Activated CD8-positive, alpha-beta memory T cell treated with anti-CD3 and anti-CD28 coated beads for 36 hours (primary cell): ENCODE data around the gene WDPCP. TPM values are rescaled to one million over a fixed set of nuclear protein-coding genes. Genes with fewer than 3 reads are reported as not detected.
"Not testable (repeated sequence)": the region's sequence is repeated elsewhere in the genome, so short reads cannot be mapped to it uniquely, and the experiment has no call there.

Experiments
- CTCF ChIA-PET: fragments of 350-600 bp; sonication (Branson Sonifier 250); formaldehyde crosslinking; loops from one replicate; lab custom pipeline; 2021; ENCODE audit warnings: antibody characterized with exemption; lab: Charles Lee
- POLR2A ChIA-PET: fragments of 350-600 bp; sonication (Branson Sonifier 250); formaldehyde crosslinking; loops from one replicate; lab custom pipeline; 2021; ENCODE audit warnings: antibody characterized with exemption; lab: Charles Lee
- total RNA-seq, 2 experiments: library from RNA; stranded (reverse); gene quantifications; one replicate each; pipeline ENCODE4 v1.2.3, GENCODE V29; 2021

The WDPCP gene
- total RNA-seq, 2 experiments from 2014 or later: 5.5 to 7.8 TPM

- ChIA-PET POLR2A (no interaction called here), CTCF (no interaction called here)
Observed at GRCh38 chr2:63488118-63488713, 100.1 kb downstream of the WDPCP start.

- CTCF ChIA-PET: no interaction called here
Observed at GRCh38 chr2:63486861-63487290, 101.4 kb downstream of the WDPCP start.

GRCh38 chr2:63484901-63485300 is 103.4 kb downstream of the WDPCP start:
- CTCF ChIA-PET: no interaction called here
- POLR2A ChIA-PET: no interaction called here

More at GRCh38 chr2:63486861-63487290, 101.4 kb downstream of the WDPCP start:
- POLR2A ChIA-PET: no interaction called here

GRCh38 chr2:63484481-63484880 is 103.8 kb downstream of the WDPCP start:
- ChIA-PET CTCF (no interaction called here), POLR2A (no interaction called here)

GRCh38 chr2:63477686-63478085 is 110.6 kb downstream of the WDPCP start:
- CTCF ChIA-PET: no interaction called here
- POLR2A ChIA-PET: no interaction called here

- POLR2A ChIA-PET, CTCF ChIA-PET: not testable (repeated sequence)
Observed at GRCh38 chr2:63469313-63469712, 119.0 kb downstream of the WDPCP start.

- ChIA-PET CTCF (no interaction called here), POLR2A (no interaction called here)
Observed at GRCh38 chr2:63465633-63466032, 122.6 kb downstream of the WDPCP start.

GRCh38 chr2:63463142-63463541 is 125.1 kb downstream of the WDPCP start:
- CTCF ChIA-PET: interaction anchor here (0.7 kb wide), 1 partner anchor 349 kb away, joined by 3 read pairs; no protein-coding TSS in a partner anchor
- POLR2A ChIA-PET: no interaction called here

- POLR2A ChIA-PET: no interaction called here
- CTCF ChIA-PET: no interaction called here
Observed at GRCh38 chr2:63446658-63447057, 141.6 kb downstream of the WDPCP start.

- ChIA-PET POLR2A (no interaction called here), CTCF (no interaction called here)
Observed at GRCh38 chr2:63444565-63445288, 143.6 kb downstream of the WDPCP start.

GRCh38 chr2:63440612-63441011 is 147.7 kb downstream of the WDPCP start:
- CTCF ChIA-PET: no interaction called here
- POLR2A ChIA-PET: no interaction called here

- ChIA-PET POLR2A (no interaction called here), CTCF (no interaction called here)
Observed at GRCh38 chr2:63438181-63438580, 150.1 kb downstream of the WDPCP start.

- POLR2A ChIA-PET: no interaction called here
- CTCF ChIA-PET: no interaction called here
Observed at GRCh38 chr2:63436488-63436887, 151.8 kb downstream of the WDPCP start.

- CTCF ChIA-PET: no interaction called here
- POLR2A ChIA-PET: no interaction called here
Observed at GRCh38 chr2:63435070-63435469, 153.2 kb downstream of the WDPCP start.

GRCh38 chr2:63434024-63435001 is 154.0 kb downstream of the WDPCP start:
- CTCF ChIA-PET: no interaction called here
- POLR2A ChIA-PET: no interaction called here

GRCh38 chr2:63432373-63432772 is 155.9 kb downstream of the WDPCP start:
- CTCF ChIA-PET: interaction anchor here (1.3 kb wide), 1 partner anchor 8 kb away, joined by 5 read pairs; no protein-coding TSS in a partner anchor
- POLR2A ChIA-PET: no interaction called here

GRCh38 chr2:63425606-63426005 is 162.7 kb downstream of the WDPCP start:
- ChIA-PET CTCF (interaction anchor here (1.6 kb wide), 1 partner anchor 8 kb away, joined by 5 read pairs; no protein-coding TSS in a partner anchor), POLR2A (no interaction called here)

GRCh38 chr2:63425079-63425416 is 163.2 kb downstream of the WDPCP start:
- ChIA-PET CTCF (interaction anchor here (1.6 kb wide), 1 partner anchor 8 kb away, joined by 5 read pairs; no protein-coding TSS in a partner anchor), POLR2A (no interaction called here)

- POLR2A ChIA-PET: no interaction called here
Observed at GRCh38 chr2:63424329-63425078, 163.8 kb downstream of the WDPCP start.

More at GRCh38 chr2:63424329-63425078, 163.8 kb downstream of the WDPCP start:
- CTCF ChIA-PET: interaction anchor here (1.6 kb wide), 1 partner anchor 9 kb away, joined by 5 read pairs; no protein-coding TSS in a partner anchor
